HG02763 (cell line): Measurements from ENCODE around the gene DRC7.
"Not testable (repeated sequence)": the region's sequence is repeated elsewhere in the genome, so short reads cannot be mapped to it uniquely, and the experiment has no call there.

Experiments used
- ATAC-seq: cut with Tn5 transposase; IDR thresholded peaks from one replicate; pipeline ENCODE4 v1.9.1; 2021; ENCODE audit warnings: mild to moderate bottlenecking, moderate library complexity; ENCODE audit not compliant: unreplicated experiment

The DRC7 gene

DNA sequence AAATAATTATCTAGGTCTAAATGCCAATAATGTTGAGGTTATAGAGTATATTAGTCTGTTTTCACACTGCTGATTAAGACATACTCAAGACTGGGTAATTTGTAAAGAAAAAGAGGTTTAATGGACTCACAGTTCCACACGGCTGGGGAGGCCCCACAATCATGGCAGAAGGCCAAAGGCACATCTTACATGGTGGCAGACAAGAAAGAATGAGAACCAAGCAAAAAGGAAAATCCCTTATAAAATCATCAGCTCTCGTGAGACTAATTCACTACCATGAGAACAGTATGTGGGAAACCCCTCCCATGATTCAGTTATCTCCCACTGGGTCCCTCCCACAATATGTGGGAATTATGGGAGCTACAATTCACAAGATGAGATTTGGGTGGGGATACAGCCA lies 38.1 kb downstream of the DRC7 start:
- no peak for ATAC-seq

DNA sequence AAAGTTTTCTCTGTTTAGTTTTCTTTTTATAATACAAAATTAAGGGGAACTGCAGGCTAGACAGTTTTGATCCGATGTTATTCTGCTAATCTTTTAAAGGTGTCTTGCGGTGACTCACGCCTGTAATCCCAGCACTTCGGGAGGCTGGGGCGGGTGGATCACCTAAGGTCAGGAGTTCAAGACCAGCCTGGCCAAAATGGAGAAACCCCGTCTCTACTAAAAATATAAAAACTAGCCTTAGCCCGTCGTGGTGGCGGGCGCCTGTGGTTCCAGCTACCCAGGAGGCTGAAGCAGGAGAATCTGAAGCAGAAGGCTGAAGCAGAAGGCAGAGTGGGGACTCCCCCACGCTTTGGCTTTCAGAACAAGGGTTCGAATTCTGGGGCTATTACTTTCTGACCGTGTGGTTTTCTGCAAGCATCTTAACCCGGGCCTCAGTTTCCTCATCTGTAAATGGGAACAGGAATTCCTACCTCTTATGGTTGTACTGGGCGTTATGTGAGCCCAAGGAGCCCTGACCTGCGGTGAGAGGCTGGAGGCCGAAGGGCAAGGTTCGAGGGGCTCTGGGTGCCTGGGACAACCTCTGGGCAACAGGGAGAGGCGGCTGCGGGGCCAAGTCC lies 39.8 kb downstream of the DRC7 start:
- no peak for ATAC-seq

DNA sequence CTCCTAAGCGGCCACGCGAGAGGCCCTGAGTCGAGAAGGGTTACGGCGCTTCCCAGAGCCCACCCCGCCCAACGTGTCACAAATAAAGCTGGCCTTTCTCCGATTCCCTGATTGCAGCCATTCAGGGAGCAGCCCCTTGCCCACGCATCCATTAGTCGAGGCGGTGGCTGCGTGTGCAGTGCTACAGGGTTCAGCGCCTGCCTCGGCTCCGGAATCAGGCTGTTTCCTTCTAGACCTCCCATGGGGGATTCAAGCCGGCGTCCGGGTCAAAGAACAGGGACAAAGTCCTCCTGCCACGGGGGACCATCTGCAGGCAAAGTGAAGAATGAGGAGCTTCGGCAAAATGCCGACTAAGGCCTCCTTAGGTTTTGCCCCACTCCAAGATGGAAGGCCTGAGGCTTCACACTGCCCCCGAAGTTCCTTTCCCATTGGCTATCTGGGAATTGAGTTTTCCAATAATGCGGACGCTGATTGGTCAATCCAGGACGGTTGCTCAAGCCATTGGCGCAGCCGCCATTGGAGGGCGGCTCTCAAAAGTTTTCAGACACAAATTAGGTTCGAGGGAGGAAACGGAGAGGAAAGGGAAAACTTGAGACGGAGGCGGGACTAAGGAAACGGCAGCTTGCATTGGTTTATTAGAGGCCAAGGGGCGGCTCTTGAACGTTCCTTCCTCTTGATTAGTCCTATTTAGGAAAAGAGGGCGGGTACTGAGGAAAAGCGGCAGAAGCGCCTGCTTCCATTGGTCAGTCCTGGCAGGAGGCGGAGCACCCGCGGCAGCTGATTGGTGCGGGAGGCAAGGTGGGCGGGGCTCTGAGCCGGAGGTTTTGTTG lies 40.5 kb downstream of the DRC7 start:
- ATAC-seq, result peak; percentile 91

GRCh38 chr16:57735755-57736418 lies 41.3 kb downstream of the DRC7 start, which contains the start of gene KATNB1:
Gene KATNB1 (plus strand): TSS chr16:57735770. CDS start chr16:57737244, 1,474 bp downstream.
- ATAC-seq, result no peak

GRCh38 chr16:57736419-57737351 lies 42.1 kb downstream of the DRC7 start:
- ATAC-seq, result no peak

GRCh38 chr16:57738844-57739243 lies 44.2 kb downstream of the DRC7 start:
- ATAC-seq, result no peak

DNA sequence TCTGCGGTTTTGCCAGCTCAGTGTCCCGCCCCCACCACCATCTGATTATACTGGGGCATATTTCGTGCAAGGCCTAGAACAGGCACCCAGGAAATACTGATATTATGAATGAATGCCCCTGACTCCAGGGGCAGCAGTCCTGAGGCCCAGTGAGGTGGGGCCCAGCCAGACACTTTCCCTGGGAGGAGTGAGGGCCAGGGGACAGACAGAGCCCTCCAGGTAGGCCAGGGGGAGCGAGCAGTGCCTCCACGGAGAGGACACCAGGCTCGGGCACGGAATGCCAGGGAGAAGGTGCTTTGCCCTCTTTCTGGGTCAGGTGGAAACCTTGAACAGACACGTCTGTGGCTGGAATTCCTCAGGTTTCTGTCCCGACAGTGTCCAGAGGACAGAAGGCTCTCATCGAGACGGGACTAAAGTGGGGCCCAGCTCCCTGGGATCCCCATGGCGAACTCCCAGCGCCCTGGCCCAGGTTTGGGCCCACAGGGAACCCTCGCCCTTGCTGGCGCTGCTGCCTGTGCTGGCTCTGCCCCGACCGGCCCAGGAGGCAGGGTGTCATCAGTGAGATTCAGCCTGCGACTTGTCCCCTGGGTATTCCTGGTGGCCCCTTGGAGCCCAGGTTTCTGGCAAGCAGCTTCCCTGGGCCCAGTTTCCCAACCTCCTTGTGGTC lies 45.3 kb downstream of the DRC7 start:
- no peak for ATAC-seq

- ATAC-seq, result no peak
Measured at GRCh38 chr16:57740423-57741071, 45.9 kb downstream of the DRC7 start.

DNA sequence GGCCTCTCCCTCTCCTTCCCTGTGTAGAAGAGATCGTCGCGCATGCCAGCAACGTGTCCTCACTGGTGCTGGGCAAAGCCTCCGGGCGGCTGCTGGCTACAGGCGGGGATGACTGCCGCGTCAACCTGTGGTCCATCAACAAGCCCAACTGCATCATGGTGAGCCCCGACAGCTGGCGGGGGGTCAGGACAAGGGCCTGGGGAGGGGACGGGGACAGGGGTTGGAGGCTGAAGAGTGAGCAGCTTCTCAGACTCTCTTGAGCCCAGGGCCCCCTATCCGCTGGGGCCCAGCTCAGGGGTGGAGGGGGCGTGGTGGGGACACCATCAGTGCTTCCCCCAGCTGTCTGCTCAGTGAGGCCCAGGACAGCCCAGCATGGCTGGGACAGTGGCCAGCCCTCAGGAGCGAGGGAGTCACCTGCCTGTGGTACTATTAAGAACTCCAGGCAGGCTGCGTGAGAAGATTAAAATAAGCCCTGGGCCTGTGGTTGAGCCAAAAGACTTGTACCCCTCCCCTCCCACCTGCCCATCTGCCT lies 47.1 kb downstream of the DRC7 start:
- ATAC-seq, result no peak

- no peak for ATAC-seq
Measured at GRCh38 chr16:57742543-57742942, 47.9 kb downstream of the DRC7 start.

DNA sequence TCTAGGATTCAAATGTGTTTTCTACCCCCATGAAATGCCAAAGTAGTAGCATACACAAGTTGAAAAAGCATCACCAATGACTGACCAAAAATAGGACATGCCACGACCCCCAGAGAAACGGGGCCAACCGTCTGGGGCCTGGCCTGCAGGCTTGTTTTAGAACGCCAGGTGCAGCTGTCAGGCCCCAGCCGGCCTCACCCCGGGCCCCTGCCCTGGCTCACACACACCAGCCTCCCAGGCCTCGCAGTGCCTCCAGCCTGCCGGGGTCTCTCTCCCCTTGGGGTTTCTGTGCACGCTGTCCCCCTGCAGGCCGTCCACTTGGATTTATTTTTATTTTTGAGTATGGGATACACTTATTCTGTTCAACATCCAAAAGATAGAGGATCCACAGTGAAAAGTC lies 48.9 kb downstream of the DRC7 start:
- no peak for ATAC-seq

GRCh38 chr16:57743886-57744641 lies 49.5 kb downstream of the DRC7 start:
- no peak for ATAC-seq

GRCh38 chr16:57744642-57744903 lies 50.0 kb downstream of the DRC7 start:
- ATAC-seq, result no peak

DNA sequence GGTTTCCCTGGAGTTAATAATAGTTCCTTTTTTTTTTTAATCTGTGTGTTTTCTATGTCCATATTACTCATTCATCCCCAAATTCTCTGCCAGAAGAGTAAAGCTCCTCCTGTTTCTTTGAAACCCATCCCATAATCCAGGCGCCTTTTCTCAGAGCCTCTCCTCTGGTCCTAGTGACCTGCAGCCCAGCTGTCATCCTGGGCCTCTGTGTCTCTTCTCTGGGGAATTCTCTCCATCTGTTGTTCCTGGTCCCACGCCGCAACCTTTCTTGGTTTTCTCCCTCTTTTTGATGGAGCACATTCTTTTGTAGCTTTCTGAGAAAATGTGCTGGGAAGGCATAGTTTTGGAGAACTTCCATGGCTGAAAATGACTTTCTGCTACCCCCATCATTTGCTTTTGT lies 51.2 kb downstream of the DRC7 start:
- no peak for ATAC-seq

DNA sequence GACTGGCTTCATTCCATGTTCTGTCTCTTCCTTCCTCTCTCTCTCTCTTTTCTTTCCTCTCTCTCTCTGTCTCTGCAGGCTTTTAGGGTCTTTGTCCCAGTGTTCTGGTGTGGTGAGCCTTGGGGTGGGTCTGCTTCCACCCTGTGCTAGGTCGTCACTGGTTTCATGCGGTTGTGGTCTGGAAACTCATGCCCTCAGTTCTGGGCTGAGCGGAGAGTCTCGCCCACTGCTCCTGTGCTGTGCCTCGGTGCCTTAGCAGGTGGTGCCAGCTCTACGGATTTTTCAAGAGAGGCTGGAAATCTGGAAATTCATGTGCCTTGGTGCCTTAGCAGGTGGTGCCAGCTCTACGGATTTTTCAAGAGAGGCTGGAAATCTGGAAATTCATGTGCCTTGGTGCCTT lies 51.7 kb downstream of the DRC7 start:
- ATAC-seq, result not testable (repeated sequence)

- no peak for ATAC-seq
Measured at GRCh38 chr16:57747091-57747490, 52.5 kb downstream of the DRC7 start.

DNA sequence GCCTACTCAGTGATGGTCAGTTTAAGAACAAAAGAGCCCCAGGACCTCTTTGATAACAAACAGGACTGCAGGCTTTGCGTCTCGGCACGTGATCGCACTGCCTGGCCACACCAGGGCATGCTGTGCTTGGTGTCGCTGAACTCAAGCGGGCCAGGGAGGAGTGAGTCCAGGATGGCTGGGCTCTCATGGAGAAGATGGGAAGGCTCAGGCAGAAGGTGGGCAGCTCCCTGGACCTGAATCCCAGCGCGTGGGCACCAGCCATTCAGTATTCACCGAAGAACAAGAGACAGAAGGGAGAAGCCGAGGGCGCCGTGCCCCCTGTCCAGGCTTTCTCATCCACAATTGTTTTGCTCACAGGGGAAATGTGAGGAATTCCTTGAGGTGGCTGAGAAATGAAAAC lies 52.9 kb downstream of the DRC7 start:
- no peak for ATAC-seq

GRCh38 chr16:57747996-57748395 lies 53.4 kb downstream of the DRC7 start:
- no peak for ATAC-seq

- no peak for ATAC-seq
Measured at GRCh38 chr16:57748596-57748995, 54.0 kb downstream of the DRC7 start.
